ENCODE results near the gene WNT10A.
A peak's percentile ranks its signal among the peaks of the same experiment; 100 is the strongest.

WNT10A gene

GRCh38 chr2:218894880-218895157 lies 14.2 kb downstream of the WNT10A start:
- Mint-ChIP-seq H3K27me3 (ENCODE audit: low read depth) (peaks cover 97% of the 10 kb centered on the region), H3K4me1 (peaks cover 49% of the 10 kb centered on the region), H3K9me3 (no peaks in the 10 kb centered on the region), H3K27ac (no peak overlapping the region), H3K4me3 (peak overlapping the region; percentile 7 to 66 (median 27)), H3K36me3 (ENCODE audit: low read depth) (no peaks in the 10 kb centered on the region)
- TF ChIP-seq CTCF (IDR thresholded peaks at IDR 0.05; ENCODE audit: unreplicated experiment in 3 of 3) = no peak

GRCh38 chr2:218895326-218895725 lies 14.7 kb downstream of the WNT10A start:
- TF ChIP-seq CTCF (IDR thresholded peaks at IDR 0.05; ENCODE audit: unreplicated experiment in 3 of 3) = no peak
- Mint-ChIP-seq H3K27me3 (ENCODE audit: low read depth) (peaks cover 98% of the 10 kb centered on the region), H3K9me3 (no peaks in the 10 kb centered on the region), H3K4me1 (peaks cover 49% of the 10 kb centered on the region), H3K36me3 (ENCODE audit: low read depth) (no peaks in the 10 kb centered on the region), H3K27ac (peak overlapping the region in 1 of 3 experiments; percentile 24), H3K4me3 (peak overlapping the region in 2 of 3 experiments; percentile 7 to 66)

- Mint-ChIP-seq H3K27ac (peak overlapping the region in 1 of 3 experiments; percentile 24), H3K4me1 (peaks cover 49% of the 10 kb centered on the region), H3K27me3 (ENCODE audit: low read depth) (peaks cover 98% of the 10 kb centered on the region), H3K36me3 (ENCODE audit: low read depth) (no peaks in the 10 kb centered on the region), H3K4me3 (peak overlapping the region; percentile 14 to 66 (median 35)), H3K9me3 (peaks cover 1% of the 10 kb centered on the region)
- no peak for TF ChIP-seq CTCF (IDR thresholded peaks at IDR 0.05; ENCODE audit: unreplicated experiment in 3 of 3)
Observed at GRCh38 chr2:218895759-218896500, 15.3 kb downstream of the WNT10A start.

- peaks cover 6% of the 10 kb centered on the region for H3K9me3 Mint-ChIP-seq
- TF ChIP-seq CTCF (IDR thresholded peaks at IDR 0.05; ENCODE audit: unreplicated experiment in 3 of 3) = no peak
- peaks cover 44% of the 10 kb centered on the region for H3K4me1 Mint-ChIP-seq
- H3K36me3 Mint-ChIP-seq (ENCODE audit: low read depth) = no peaks in the 10 kb centered on the region
- H3K27ac Mint-ChIP-seq = no peak overlapping the region
- H3K4me3 Mint-ChIP-seq = peak overlapping the region; percentile 35 to 64 (median 59)
- peaks cover 97% of the 10 kb centered on the region for H3K27me3 Mint-ChIP-seq (ENCODE audit: low read depth)
Observed at GRCh38 chr2:218896501-218897393, 16.1 kb downstream of the WNT10A start.

- Mint-ChIP-seq H3K36me3 (ENCODE audit: low read depth) (no peaks in the 10 kb centered on the region), H3K27ac (no peak overlapping the region), H3K9me3 (peaks cover 8% of the 10 kb centered on the region), H3K4me1 (peaks cover 39% of the 10 kb centered on the region), H3K4me3 (peak overlapping the region in 2 of 3 experiments; percentile 29 to 55), H3K27me3 (ENCODE audit: low read depth) (peaks cover 97% of the 10 kb centered on the region)
- TF ChIP-seq CTCF (IDR thresholded peaks at IDR 0.05; ENCODE audit: unreplicated experiment in 3 of 3) = no peak
Observed at GRCh38 chr2:218897394-218898108, 16.9 kb downstream of the WNT10A start.
